Measurements from ENCODE around the gene CARD14.

- TF ChIP-seq, protein P1, sequence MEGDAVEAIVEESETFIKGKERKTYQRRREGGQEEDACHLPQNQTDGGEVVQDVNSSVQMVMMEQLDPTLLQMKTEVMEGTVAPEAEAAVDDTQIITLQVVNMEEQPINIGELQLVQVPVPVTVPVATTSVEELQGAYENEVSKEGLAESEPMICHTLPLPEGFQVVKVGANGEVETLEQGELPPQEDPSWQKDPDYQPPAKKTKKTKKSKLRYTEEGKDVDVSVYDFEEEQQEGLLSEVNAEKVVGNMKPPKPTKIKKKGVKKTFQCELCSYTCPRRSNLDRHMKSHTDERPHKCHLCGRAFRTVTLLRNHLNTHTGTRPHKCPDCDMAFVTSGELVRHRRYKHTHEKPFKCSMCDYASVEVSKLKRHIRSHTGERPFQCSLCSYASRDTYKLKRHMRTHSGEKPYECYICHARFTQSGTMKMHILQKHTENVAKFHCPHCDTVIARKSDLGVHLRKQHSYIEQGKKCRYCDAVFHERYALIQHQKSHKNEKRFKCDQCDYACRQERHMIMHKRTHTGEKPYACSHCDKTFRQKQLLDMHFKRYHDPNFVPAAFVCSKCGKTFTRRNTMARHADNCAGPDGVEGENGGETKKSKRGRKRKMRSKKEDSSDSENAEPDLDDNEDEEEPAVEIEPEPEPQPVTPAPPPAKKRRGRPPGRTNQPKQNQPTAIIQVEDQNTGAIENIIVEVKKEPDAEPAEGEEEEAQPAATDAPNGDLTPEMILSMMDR (conservative IDR thresholded peaks at IDR 0.05; ENCODE audit: low read depth in 2 of 2), result peak; percentile 69 to 71
- TF ChIP-seq POLR2AphosphoS5 (IDR thresholded peaks at IDR 0.05; ENCODE audit: low read depth) (no peak), EZH2phosphoT487 (IDR thresholded peaks at IDR 0.05; ENCODE audit: unreplicated experiment) (no peak), JUNB (IDR thresholded peaks at IDR 0.05; ENCODE audit: unreplicated experiment) (no peak), EZH2 (IDR thresholded peaks at IDR 0.05; ENCODE audit: low read depth, unreplicated experiment) (no peak)
These were observed 45.4 kb upstream of the CARD14 start for GRCh38 chr17:80124351-80124981.
